ENCODE data around the gene NEUROG2.
"Not testable (repeated sequence)": the region's sequence is repeated elsewhere in the genome, so short reads cannot be mapped to it uniquely, and the experiment has no call there.

Gene NEUROG2

DNA sequence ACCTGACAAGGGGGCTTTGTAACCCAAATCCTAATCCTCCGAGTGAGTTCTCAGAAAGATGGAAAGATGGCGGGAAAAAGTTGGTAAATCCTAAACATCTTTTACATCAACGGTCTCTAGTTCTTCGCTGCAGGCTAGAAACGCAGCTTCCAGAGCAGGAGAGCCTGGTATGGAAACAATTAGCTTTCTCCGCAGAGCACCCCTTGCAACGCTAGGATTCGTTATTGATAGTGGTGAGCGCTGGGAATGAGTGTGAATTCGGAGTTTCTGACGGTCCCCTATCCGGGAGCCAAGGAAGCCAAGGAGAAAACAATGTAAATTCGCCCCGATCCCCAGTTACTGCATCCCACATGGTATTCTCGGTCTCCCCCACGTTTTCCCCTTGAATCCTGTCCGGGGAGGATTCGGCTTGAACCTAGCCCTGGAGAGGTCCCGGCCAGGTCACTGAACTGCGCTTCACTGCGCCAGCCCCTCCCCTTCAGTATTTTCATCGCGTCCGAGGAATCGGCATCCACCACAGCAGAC is 4.7 kb upstream of the NEUROG2 start:
- DNase-seq, result no peak

DNA sequence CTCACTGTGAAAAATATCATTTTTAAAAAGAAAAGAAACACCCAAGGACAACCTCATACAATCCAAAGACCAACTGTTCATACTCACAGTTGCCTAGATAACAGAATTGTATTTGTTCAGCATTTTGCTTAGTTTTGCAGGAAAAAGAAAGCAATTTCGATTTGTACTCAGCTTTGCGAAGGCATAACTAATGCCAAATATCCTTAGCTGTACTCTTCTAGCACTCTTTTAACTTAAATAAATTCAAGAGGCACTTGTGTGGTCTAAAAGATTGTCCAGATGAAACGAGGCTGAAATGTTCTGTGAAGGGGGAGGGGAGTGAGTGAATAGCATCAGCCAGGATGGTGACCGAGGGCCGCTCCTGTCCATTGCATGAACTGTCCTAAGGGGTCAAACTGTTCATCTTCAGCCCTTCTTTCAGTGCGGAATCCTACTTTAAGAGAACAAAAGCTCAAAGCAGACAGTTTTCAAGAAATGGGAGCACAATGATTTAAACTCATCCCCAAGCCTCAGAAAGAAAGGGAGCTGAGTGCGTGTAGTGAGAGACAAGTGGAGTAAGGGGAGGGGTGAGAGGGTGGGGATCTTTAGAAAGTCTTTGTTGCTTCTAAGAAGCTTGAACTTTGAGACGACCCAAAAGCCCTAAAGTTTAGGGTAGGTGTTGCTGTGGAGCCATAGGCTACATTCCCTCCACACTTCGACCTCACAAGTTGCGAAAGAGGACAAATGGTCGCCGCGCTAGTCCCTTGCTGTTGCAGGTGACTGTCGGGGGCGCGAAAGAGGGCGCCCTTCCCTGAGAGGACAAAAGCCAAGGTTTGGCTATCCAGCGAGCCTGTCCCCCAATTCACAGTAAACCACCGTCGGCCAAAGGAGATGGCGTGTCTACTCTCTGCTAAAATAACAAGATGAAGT is 4.0 kb upstream of the NEUROG2 start:
- DNase-seq, result no peak

DNA sequence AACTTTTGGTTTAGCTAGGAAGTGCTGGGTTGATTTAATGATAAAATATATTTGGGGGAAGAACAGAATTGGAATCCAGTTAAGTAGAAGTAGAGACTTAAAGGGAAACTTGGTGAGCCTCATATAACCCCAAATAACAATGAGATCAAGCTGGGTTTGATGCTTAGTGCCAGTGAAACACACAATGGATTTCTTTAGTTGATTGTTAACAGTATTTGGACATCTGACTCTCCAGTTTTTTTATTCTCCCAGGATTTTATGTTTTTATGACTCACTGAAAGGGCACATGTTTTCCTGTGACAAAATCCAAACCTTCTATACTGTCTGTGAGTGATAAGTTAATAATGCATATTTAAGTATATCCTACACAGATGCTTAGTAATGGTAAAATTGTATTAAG is 2.7 kb upstream of the NEUROG2 start:
- DNase-seq, result no peak

DNA sequence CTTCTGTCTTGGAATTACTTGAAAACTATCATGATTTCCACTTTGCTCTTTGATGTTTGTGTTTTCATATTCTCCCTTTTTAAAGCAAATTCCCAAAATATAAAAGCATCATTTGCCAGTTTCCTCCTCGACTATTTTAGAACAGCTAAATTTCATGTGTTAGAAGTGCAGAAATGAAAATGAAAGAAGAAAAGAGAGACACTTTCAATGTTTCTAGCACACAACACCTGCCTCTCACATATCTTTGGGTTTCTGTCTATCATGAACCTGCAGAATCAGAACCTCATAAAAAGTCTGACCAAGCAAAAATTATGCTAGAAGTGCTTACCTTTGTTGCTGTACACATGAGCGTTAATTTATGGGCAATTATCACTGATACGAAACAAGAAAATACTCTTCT is 1.9 kb upstream of the NEUROG2 start:
- DNase-seq, result no peak

DNA sequence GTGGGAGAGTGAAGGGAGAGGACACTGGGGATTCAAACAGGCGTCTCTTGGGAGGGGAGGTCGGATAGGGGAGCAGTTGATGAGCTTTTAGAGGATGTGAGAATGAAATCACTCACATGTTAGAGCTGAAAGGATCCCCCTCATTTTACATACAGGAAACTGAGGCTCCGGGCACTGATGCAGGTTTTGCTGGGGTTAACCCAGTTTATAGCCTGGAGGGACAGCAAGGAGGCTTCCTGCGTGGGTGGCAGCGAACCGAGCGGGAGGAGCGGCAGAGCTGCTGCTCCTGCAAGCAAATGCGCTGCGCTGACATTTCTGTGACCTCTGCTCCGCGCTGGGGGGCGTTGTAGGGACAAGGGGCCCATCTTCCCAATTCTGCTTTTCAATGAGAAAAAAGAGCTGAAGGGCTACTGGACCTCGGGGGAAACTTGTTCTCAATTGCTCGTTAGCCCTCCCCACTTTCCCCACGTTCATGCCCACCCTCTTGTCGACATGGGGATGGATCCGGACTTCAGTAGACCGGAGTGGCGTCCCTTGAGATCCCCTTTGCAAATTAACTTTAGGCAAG is 1.2 kb upstream of the NEUROG2 start:
- no peak for DNase-seq

DNA sequence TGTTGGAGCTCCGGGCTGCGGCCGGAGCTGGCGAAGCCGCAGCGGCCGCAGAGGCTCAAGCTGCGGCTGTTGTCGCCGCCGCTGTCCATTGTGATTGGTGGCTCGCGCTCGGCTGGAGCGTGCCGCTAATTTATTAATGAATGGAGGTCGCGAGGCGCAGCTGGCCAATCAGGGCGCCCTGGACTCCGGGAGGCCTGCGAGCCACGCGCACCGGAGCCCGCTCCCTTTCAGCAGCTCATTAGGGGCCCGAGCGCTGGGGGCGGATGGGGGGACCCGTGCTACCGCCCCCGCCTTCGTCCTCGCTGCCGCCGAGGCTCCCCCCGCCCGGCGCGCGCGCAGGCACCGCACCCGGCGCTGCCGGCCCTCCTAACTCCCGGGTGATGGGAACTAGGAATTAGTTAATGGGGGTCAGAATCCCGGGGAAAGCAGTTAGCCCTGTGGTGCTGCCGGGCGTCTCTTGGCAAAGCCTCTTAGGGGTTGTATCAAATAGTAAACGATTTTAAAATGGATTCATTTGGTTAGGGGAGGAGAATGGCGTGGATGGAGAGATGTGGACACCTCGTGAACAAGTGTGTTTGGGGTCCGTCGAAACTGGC is 589 bp upstream of the NEUROG2 start:
- DNase-seq, result no peak

DNA sequence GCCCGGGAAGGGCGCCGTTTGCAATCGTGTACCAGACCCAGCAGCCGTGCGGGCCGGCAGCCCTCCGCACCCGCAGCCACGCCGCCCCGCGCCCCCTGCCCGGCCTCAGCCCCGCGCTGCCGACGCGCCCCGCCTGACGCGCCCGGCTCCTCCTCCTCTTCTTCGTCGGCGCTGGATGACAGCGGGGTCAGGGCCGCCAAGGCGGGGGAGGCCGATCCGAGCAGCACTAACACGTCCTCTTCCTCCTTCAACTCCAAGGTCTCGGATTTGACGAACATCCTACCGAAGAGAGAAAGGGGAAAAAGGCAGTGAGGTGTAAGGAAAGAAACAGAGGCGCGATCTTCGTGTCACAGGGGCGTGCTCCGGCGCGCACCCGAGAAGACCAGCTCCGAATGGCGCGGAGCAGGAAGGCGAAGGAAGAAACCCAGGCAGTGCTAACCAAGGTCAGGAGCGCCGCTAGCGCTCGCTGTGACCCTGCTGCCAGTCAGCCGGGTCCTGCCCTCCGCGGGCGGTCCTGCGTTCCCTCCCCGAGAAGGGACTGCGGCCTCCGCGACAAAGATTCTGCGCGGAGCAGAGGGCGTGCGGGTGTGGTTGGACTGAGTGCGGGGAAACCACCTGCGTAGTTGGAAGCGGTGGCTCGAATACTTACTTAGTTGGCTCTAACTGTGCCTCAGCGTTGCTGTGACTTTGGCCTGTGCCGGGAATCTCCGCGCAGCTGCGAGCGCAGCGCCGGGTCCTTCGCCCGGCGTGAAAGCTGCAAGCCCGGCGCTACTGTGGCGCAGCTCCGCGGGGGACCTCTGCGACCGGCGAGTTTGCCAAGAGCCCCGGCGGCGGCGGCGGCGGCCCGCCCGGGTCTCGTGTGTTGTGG is 548 bp downstream of the NEUROG2 start:
- peak; percentile 47 for DNase-seq

DNA sequence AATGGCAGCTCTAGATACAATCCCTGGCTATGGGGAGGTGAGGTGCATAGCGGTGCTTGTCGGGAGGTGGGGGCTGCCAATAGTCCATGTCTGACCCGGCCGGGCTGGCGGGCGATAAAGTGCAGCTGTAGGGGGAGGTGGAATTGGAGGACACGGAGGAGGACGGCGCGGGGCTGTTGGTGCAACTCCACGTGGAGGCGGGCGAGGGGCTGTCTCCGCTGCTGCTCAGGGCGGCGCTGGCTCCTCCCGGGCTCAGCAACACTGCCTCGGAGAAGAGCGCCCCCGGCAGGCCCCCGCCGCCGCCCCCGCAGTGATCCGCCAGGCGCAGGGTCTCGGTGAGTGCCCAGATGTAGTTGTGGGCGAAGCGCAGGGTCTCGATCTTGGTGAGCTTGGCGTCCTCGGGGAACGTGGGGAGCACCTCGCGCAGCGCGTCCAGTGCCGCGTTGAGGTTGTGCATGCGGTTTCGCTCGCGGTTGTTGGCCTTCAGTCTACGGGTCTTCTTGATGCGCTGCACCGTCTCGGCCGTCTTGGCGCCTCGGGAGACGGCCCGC is 1.3 kb downstream of the NEUROG2 start:
- no peak for DNase-seq

DNA sequence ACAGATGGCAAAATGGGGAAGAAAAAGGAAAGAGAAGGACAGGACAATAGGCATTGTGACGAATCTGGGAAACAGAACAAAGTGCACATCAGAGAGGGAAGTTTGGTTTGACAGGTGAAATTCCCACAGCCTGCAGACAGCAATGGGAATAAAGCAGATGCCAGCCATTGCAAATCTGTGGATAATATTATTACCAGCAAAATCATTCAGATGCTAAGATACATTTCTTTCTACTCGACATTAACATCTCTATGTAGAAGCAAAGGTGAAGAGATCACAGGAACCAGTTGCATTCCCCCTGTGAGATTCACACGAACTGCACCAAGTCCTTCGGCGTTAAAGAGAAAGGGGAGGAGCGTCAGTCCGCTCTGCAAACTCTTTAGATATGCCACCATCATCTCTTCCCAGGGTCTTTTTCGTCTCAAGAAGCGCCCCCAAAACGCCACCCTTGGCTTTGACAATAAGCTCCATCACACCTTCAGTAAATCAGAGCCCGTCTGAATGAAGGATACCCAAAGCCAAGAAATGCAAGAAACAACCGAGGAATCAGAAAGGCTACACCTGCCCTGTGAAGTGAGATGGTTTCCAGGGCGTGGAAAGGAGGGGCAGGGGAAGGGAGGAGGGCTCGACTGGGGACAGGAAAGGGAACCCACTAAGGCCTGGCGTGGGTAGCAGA is 1.9 kb downstream of the NEUROG2 start:
- no peak for DNase-seq

DNA sequence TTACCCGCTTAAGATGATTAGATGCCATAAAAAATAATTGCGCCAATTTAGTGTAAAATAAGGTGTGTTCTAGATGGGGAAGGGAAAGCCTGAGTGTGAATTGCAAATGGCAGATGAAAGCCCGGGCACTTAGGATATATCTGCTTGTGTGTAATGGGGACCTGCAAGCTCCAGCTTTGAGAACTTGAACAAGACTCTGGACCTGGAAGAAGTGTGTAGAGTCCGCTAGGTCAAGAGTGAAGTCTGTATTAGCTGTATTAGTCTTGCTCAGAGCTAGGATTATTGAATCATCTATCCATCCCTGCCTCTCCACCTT is 4.2 kb downstream of the NEUROG2 start:
- DNase-seq, result no peak

DNA sequence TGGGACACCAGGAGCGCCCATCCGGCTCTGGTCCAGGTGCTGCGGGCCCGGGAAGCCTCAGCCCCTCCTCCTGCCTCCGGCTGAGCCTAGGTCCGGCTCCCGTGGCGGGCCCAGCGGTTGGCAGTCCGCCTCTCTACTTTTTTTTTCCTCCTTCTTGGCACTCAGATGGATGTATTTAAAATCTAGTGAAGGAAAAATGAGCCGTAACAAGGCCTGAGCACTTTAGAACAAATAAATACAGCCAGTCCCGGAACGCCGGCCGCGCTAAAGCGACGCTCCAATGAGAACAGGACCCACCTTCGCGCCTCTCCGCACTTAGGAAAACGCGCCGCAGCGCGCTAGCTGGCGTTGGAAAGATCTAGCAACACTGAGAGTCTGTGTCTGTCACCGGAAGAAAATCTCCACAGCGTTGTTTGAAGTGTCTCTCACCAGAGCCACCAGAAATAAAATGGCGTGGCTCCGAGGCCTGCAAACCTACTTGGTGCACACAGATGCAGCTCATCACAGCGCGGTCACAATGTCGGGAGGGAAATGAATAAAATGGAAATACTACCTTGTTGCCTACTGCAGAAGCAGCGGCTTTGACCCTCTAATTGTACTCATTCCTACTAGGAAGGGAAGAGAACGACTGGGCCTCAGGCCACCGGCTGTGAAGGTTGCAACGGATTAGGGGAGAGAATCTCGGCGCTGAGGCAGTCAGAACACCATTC is 4.7 kb downstream of the NEUROG2 start:
- no peak for DNase-seq

DNA sequence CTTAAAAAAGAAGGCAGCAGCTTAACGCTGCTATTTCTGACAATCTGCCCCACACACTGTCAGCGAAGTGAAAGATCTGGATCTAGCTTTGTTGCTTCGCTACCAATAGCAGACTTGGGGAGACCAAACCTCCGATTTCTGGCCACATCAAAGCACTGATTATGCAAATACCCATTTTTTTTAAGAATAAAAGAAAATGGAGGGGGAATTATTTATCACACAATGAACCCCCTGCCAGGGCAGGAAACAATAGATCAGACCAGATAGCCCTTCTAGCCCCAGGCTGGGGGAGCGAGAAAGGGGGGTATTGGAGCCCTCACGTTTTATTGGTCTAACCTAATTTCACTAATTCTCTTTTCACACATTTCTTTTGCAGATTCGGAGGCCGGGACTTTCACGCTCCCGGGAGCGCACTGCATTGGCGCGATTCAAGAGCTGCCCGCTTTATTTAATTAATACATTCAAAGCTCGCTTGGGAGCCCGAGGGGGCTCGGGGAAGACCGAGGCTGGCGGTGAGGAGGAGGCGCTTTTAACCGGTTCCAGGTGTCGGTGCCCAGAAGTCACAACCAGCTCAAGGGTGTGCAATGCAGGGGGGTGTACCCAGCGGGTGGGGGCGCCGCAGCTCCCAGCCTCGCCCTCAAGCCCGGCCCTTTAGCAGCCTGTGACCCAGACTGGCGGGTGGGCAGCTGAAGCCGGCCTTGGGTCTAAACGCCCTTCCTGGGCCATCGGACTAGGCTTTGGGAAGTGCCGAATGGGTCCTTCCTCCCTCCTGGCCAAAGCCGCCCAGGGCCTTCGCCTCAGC is 5.5 kb downstream of the NEUROG2 start:
- DNase-seq, result no peak

DNA sequence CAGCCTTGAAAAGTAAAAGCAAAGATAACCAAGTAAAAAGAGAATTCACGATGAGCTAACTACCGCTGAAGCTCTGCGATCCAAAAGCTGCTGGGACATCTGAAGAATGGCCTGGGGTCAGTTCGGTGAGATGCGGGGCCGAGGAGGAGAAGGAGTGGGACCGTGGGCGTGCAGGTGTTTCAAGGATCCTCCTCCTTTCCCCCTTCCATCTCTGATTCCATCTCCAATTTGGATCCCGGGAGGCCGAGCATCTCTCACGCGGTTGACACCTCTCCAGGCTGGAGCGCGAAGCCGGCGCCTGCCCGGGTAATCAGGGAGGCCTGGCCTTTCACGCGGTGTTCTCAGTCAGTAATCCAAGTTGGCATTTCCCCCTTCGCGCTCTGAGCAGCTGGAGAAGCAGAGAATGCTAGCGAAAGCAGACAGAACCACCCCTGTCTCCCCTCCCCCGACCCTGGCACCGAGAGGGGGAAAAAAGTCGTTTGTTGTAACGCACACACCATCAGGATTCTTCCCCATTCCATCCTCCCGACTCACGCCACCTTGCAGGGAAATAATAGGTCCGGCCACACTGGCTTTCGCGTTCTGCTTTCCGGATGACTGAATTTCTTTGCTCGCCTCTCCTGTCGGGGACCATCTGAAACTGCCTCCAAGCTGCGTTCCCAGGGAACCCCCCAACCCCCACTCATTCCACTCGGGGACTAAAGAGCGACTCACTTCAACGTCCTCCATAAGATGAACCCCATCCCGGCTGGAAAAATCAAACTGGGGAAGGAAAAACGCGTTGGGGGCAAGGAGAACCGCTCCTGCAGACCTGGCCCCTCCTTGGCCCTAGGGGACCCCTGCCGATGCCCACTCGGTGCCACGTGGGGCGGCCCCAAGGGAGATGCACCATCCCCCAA is 6.5 kb downstream of the NEUROG2 start:
- no peak for DNase-seq

DNA sequence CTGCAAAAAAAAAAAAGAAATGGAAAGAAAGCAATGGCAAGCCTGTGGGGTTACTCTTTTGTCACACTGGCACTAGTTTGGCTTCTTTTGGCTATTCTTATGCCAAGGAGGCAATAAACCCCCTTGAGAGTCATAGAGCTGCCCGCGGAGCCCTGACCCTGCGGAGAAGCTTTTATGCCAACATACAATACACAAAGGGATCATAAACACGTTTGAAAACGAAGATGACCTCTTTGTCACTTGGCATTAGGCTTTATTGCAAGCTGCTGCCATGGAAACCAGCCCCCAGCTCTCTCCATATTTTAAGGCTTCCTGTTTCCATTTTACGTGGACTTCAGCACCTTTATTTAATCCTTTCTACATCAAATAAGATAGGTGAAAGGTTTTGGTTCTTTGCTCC is 7.6 kb downstream of the NEUROG2 start:
- no peak for DNase-seq

DNA sequence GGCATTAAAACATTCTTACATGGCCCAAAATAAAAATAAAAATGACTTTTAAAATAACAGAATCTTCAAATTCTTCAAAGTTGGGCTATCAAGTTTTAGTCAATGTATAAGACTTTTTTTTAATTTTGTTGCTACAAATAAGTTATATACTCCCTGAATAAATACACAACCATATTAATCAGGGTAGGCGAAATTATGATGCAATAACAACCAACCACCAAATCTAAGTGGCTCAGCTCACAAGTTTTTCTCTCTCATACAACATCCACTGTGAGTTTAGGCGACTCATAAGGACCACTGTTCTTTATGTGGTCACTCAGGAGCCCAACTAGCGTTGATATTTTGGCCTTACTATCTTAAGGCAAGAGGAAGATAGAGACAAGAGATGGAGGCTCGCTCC is 11.2 kb downstream of the NEUROG2 start:
- DNase-seq, result no peak

DNA sequence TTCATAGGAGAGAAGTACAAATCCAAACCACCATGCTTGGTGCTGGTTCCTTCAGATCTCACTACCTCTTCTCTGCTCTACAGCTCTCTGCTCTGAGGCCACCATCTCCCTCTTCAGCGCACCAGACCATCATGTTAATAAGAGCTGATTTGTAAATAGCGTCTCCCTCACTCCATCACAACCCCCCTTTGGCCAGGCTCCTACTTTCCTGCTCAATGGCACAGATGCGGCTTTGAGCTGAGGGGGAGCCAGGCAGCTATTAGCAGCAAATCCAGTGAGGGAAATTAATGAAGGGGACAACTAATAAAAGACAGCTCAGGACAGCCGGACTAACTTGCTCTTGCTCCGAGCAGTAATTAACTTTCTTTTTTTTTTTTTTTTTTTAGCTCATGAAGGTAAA is 13.1 kb downstream of the NEUROG2 start:
- no peak for DNase-seq

DNA sequence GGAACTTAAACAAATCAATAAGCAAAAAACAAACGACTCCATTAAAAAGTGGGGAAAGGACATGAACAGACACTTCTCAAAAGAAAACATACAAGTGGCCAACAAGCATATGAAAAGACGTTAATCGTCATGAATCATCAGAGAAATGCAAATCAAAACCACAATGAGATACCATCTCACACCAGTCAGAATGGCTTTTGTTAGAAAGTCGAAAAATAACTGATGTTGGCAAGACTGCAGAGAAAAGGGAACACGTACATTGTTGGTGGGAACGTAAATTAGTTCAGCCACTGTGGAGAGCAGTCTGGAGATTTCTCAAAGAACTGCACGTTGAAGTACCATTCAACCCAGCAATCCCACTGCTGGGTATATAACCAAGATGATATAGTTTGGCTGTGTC is 23.7 kb downstream of the NEUROG2 start:
- DNase-seq, result no peak

DNA sequence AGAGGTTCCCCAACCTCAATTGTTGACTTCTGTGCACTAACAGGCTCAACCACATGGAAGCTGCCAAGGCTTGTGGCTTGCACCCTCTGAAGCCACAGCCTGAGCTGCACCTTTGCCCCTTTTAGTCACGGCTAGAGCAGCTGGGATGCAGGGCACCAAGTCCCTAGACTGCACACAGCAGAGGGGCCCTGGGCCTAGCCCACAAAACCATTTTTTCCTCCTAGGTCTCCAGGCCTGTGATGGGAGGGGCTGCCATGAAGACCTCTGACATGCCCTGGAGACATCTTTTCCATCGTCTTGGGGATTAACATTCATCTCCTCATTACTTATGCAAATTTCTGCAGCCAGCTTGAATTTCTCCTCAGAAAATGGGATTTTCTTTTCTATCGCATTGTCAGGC is 25.2 kb downstream of the NEUROG2 start:
- not testable (repeated sequence) for DNase-seq

DNA sequence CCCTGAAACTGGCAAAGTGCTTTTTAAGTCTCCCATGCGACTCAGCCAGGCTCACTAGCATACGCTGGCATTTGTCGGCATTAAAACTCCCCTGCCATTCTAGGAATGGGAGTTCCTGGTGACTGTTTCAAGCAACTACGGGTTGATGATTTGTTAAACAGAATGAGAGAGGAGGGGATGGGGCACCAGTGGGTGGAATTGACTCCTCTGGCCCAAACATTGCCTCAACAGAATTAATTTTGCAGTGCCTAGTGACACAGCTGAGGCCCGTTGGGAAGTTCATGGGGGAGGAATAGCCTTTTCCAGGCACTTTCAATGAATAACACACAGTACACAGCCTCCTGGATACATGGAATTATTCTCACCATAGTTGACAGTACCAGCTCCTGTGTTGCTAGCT is 30.1 kb downstream of the NEUROG2 start:
- no peak for DNase-seq

DNA sequence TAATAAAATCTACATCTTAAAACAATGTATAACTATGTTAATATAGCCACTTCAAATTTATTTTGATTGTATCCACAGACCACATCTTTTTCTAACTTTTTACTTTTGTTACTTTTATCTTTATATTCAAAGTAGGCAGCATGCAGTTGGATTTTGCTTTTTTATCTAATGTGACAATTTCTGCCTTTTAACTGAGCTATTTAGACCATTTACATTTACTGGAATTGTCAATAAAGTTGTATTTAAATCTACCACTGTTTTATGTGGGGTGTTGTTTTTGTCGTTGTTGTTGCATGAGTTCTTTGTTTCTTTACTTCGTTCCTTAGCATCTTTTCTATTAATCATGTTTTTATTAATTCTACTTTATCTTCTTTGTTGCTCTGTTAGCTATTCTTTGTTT is 42.0 kb downstream of the NEUROG2 start:
- no peak for DNase-seq
